GM12878 (cell line): ENCODE results near the gene STPG4. TPM values are rescaled to one million over a fixed set of nuclear protein-coding genes. Genes with fewer than 3 reads are reported as not detected.
A peak's percentile ranks its signal among the peaks of the same experiment; 100 is the strongest.

ENCODE experiments used
- CBFB ChIP-seq: IDR thresholded peaks from 2 replicates; pipeline ENCODE4 v1.6.1; 2016; ENCODE audit warnings: antibody characterized with exemption, low read depth
- HCFC1 ChIP-seq: fragments of 150-350 bp; IDR thresholded peaks from 2 replicates; pipeline ENCODE4 v1.6.1; 2014; ENCODE audit warnings: low read length
- MEF2B ChIP-seq: fragments of 450-650 bp; IDR thresholded peaks from 2 replicates; pipeline ENCODE4 v1.6.1; 2018; ENCODE audit warnings: mild to moderate bottlenecking, moderate library complexity; ENCODE audit not compliant: partially characterized antibody, poor library complexity, severe bottlenecking
- MYC ChIP-seq: IDR thresholded peaks from 2 replicates; pipeline ENCODE4 v1.6.1; 2011; ENCODE audit warnings: mild to moderate bottlenecking, low read length, moderate library complexity, inconsistent platforms; ENCODE audit not compliant: insufficient read depth, insufficient replicate concordance, insufficient read length, severe bottlenecking
- NBN ChIP-seq: fragments of 450-650 bp; IDR thresholded peaks from 2 replicates; pipeline ENCODE4 v1.6.1; 2016
- NR2C1 ChIP-seq: fragments of 450-650 bp; IDR thresholded peaks from 2 replicates; pipeline ENCODE4 v1.6.1; 2017; ENCODE audit warnings: antibody characterized with exemption, mild to moderate bottlenecking, moderate library complexity
- POU2F2 ChIP-seq: IDR thresholded peaks from 3 replicates; pipeline ENCODE4 v1.6.1; 2011; ENCODE audit warnings: low read depth, mild to moderate bottlenecking, low read length, borderline replicate concordance
- RAD51 ChIP-seq: fragments of 450-650 bp; IDR thresholded peaks from 2 replicates; pipeline ENCODE4 v1.6.1; 2016; ENCODE audit warnings: moderate library complexity, mild to moderate bottlenecking, inconsistent platforms
- RB1 ChIP-seq: fragments of 450-650 bp; formaldehyde crosslinking; IDR thresholded peaks from 2 replicates; pipeline ENCODE4 v1.6.1; 2017; ENCODE audit warnings: mild to moderate bottlenecking, borderline replicate concordance
- SMAD1 ChIP-seq: fragments of 450-650 bp; IDR thresholded peaks from 2 replicates; pipeline ENCODE4 v1.6.1; 2018; ENCODE audit warnings: mild to moderate bottlenecking, low read depth; ENCODE audit not compliant: partially characterized antibody
- SRF ChIP-seq, 2 experiments: IDR thresholded peaks; 2 replicates each; pipeline ENCODE4 v1.6.1; 2011; ENCODE audit warnings: low read depth in 2 of 2, low read length in 2 of 2, mild to moderate bottlenecking in 1 of 2, moderate library complexity in 1 of 2
- ZNF207 ChIP-seq: fragments of 450-650 bp; IDR thresholded peaks from 2 replicates; pipeline ENCODE4 v1.6.1; 2014; ENCODE audit warnings: antibody characterized with exemption, mild to moderate bottlenecking, borderline replicate concordance
- ZNF217 ChIP-seq: fragments of 450-650 bp; IDR thresholded peaks from 2 replicates; pipeline ENCODE4 v1.6.1; 2017; ENCODE audit warnings: antibody characterized with exemption, mild to moderate bottlenecking
- ZNF24 ChIP-seq: fragments of 450-650 bp; IDR thresholded peaks from 2 replicates; pipeline ENCODE4 v1.6.1; 2017; ENCODE audit warnings: antibody characterized with exemption, mild to moderate bottlenecking
- ZNF274 ChIP-seq: IDR thresholded peaks from one replicate; pipeline ENCODE4 v1.8.0; 2011; ENCODE audit not compliant: insufficient read length, insufficient read depth
- polyA plus RNA-seq, 11 experiments: library from polyadenylated mRNA; depleted of rRNA in 4 of 11; unstranded in 6 of 11; stranded (reverse) in 5 of 11; fragments of >200 nt; fragmentation: Nextera tagmentation in 4 of 11; fragmentation: Illumina TruSeq in 1 of 11; extraction: Ambion mirVana in 4 of 11; extraction: Trizol in 1 of 11; gene quantifications; 1 replicate in 1 of 11; 2 replicates in 10 of 11; pipeline versions ENCODE4 v1.2.1 to v1.2.3, GENCODE V29; 2011 to 2016; ENCODE audit warnings: inconsistent platforms in 2 of 11, missing spikeins in 2 of 11, low read depth in 1 of 11
- total RNA-seq, 4 experiments: library from RNA; depleted of rRNA in 3 of 4; stranded (reverse); fragments of >200 nt in 3 of 4; fragmentation: Illumina TruSeq in 1 of 4; extraction: Trizol in 1 of 4; gene quantifications; 2 replicates each; pipeline versions ENCODE4 v1.2.1 to v1.2.3, GENCODE V29; 2013 to 2021
- TF ChIP-seq, protein P1 (sequence below): fragments of 450-650 bp; IDR thresholded peaks from 2 replicates; pipeline ENCODE4 v1.6.1; 2017; ENCODE audit warnings: mild to moderate bottlenecking
- TF ChIP-seq, protein P2 (sequence below): fragments of 150-350 bp; IDR thresholded peaks from 2 replicates; pipeline ENCODE4 v1.6.1; 2016; ENCODE audit warnings: low read depth, low read length
- TF ChIP-seq, protein P3 (sequence below): IDR thresholded peaks from 2 replicates; pipeline ENCODE4 v1.6.1; 2012; ENCODE audit warnings: low read depth, low read length, improper control_type of control experiment
- TF ChIP-seq, protein P4 (sequence below): IDR thresholded peaks from 2 replicates; pipeline ENCODE4 v1.6.1; 2011; ENCODE audit warnings: low read depth, mild to moderate bottlenecking, low read length, moderate library complexity, borderline replicate concordance; ENCODE audit errors: extremely low read depth
- TF ChIP-seq, protein P5 (sequence below): fragments of 450-650 bp; IDR thresholded peaks from 2 replicates; pipeline ENCODE4 v1.6.1; 2016; ENCODE audit warnings: mild to moderate bottlenecking

Gene STPG4
- total and polyA plus RNA-seq, 10 of the 15 experiments (the other 5 are each of a cell fraction or from before 2014, with no cell fraction given), result 0.10 to 0.29 (median 0.19) TPM; not detected in 3

DNA sequence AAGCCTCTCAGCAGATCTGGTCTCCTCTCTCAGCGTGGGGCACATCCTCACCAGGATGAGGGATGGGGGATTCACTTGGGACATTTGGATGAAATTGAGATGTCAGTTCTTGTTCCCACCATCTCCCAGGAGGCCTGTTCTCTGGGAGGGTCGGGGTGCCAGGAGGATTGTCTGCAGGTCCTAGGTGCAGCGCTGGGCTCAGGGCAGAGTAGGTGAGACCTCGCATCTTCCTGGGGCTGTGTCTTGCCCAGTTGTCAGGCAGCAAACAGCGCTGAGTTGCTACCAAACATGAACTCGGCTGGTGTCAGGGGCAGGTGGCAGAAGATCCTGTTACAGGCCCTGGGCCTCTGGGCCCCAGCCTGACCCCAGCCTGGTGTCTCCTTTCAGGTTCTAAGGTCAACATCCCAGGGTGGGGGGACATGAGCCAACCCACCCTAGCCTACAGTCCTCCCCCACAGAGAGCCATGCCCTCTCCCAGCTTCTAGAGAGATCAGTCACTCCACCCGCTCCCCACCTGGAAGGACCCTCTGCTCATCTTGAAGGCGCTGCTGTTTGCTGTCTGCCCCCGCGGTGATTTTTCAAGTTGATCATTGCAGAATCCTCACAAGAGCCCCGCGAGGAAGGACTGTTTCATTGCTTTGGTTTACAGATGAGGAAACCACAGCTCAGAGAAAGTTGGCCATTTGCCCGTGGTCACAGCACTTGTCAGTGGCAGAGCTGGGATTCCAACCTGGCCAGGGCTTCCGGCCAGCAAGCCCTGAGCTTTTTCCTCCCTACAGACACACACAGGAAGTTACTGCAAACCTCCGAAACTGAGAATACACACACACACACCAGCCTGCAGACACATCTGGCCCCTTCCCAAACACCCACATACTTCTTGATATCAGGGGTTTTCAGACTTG, 83.9 kb downstream of the STPG4 start (continued):
- TF ChIP-seq, protein P1, sequence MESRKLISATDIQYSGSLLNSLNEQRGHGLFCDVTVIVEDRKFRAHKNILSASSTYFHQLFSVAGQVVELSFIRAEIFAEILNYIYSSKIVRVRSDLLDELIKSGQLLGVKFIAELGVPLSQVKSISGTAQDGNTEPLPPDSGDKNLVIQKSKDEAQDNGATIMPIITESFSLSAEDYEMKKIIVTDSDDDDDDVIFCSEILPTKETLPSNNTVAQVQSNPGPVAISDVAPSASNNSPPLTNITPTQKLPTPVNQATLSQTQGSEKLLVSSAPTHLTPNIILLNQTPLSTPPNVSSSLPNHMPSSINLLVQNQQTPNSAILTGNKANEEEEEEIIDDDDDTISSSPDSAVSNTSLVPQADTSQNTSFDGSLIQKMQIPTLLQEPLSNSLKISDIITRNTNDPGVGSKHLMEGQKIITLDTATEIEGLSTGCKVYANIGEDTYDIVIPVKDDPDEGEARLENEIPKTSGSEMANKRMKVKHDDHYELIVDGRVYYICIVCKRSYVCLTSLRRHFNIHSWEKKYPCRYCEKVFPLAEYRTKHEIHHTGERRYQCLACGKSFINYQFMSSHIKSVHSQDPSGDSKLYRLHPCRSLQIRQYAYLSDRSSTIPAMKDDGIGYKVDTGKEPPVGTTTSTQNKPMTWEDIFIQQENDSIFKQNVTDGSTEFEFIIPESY, result no peak
- no peak for TF ChIP-seq MYC
- peak; percentile 75 for TF ChIP-seq SMAD1
- no peak for TF ChIP-seq RB1
- TF ChIP-seq ZNF207, result no peak
- no peak for TF ChIP-seq NR2C1
- no peak for TF ChIP-seq RAD51
- TF ChIP-seq ZNF24, result no peak
- TF ChIP-seq, protein P2, sequence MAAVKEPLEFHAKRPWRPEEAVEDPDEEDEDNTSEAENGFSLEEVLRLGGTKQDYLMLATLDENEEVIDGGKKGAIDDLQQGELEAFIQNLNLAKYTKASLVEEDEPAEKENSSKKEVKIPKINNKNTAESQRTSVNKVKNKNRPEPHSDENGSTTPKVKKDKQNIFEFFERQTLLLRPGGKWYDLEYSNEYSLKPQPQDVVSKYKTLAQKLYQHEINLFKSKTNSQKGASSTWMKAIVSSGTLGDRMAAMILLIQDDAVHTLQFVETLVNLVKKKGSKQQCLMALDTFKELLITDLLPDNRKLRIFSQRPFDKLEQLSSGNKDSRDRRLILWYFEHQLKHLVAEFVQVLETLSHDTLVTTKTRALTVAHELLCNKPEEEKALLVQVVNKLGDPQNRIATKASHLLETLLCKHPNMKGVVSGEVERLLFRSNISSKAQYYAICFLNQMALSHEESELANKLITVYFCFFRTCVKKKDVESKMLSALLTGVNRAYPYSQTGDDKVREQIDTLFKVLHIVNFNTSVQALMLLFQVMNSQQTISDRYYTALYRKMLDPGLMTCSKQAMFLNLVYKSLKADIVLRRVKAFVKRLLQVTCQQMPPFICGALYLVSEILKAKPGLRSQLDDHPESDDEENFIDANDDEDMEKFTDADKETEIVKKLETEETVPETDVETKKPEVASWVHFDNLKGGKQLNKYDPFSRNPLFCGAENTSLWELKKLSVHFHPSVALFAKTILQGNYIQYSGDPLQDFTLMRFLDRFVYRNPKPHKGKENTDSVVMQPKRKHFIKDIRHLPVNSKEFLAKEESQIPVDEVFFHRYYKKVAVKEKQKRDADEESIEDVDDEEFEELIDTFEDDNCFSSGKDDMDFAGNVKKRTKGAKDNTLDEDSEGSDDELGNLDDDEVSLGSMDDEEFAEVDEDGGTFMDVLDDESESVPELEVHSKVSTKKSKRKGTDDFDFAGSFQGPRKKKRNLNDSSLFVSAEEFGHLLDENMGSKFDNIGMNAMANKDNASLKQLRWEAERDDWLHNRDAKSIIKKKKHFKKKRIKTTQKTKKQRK, result no peak
- no peak for TF ChIP-seq ZNF274
- TF ChIP-seq HCFC1, result no peak
- TF ChIP-seq, protein P3, sequence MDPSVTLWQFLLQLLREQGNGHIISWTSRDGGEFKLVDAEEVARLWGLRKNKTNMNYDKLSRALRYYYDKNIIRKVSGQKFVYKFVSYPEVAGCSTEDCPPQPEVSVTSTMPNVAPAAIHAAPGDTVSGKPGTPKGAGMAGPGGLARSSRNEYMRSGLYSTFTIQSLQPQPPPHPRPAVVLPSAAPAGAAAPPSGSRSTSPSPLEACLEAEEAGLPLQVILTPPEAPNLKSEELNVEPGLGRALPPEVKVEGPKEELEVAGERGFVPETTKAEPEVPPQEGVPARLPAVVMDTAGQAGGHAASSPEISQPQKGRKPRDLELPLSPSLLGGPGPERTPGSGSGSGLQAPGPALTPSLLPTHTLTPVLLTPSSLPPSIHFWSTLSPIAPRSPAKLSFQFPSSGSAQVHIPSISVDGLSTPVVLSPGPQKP, result no peak
- peak; percentile 59; the same call in 1 of the 2 replicates for TF ChIP-seq CBFB
- TF ChIP-seq POU2F2, result no peak
- TF ChIP-seq, protein P4, sequence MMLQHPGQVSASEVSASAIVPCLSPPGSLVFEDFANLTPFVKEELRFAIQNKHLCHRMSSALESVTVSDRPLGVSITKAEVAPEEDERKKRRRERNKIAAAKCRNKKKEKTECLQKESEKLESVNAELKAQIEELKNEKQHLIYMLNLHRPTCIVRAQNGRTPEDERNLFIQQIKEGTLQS, result no peak
- TF ChIP-seq NBN, result peak; percentile 82
- 0 out of 2 replicates have a peak, but pooled peaks have one; percentile 28 for TF ChIP-seq ZNF217
- TF ChIP-seq SRF (IDR thresholded peaks at IDR 0.05; ENCODE audit: low read depth in 2 of 2, low read length in 2 of 2), result no peak
- TF ChIP-seq, protein P5, sequence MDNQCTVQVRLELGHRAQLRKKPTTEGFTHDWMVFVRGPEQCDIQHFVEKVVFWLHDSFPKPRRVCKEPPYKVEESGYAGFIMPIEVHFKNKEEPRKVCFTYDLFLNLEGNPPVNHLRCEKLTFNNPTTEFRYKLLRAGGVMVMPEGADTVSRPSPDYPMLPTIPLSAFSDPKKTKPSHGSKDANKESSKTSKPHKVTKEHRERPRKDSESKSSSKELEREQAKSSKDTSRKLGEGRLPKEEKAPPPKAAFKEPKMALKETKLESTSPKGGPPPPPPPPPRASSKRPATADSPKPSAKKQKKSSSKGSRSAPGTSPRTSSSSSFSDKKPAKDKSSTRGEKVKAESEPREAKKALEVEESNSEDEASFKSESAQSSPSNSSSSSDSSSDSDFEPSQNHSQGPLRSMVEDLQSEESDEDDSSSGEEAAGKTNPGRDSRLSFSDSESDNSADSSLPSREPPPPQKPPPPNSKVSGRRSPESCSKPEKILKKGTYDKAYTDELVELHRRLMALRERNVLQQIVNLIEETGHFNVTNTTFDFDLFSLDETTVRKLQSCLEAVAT, result peak; percentile 63; the same call in 1 of the 2 replicates
- TF ChIP-seq MEF2B, result no peak
